Measurements from ENCODE around the gene ANKRD63. TPM values are rescaled to one million over a fixed set of nuclear protein-coding genes. Genes with fewer than 3 reads are reported as not detected.

The ANKRD63 gene
- total RNA-seq, 1 experiment from 2014 or later, result 1.2 TPM

DNA sequence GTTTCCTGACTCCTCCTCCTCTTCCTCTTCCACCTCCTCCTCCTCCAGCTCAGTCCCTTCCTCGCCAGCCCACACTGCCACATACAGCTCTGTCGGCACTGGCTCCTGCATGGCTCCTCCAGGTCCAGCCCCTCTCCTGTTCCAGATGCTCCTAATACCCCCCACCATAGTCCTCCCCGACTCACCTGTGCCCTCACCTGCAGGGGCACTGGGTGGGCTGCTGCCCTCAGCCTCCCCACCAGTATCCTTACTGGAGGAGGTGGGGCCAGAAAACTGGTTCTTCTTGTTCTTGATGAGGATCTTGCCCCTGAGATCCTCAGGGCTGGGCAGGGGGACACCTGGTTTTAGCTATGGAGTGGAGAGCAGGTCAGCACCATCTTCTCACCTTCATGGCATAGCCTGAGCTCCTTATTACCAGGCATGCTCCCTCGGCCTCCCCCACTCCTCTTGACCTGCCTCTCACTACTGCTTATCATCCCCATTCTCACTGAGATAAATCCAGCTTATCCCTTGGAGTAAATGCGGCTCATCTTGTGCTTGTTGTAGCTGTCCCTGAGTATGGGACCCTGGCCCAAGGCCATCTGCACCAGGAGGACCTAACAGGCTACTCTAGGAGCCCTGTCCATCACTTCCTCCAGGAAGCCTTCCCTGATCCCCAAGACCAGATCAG is 13.8 kb upstream of the ANKRD63 start:
- Mint-ChIP-seq H3K36me3 (peaks cover 18% of the 10 kb centered on the region), H3K4me1 (peaks cover 28% of the 10 kb centered on the region), H3K27me3 (ENCODE audit: low read depth) (peaks cover 21% of the 10 kb centered on the region), H3K27ac (no peak overlapping the region; the same call in 1 of the 2 replicates), H3K9me3 (peaks cover 16% of the 10 kb centered on the region), H3K4me3 (no peak overlapping the region)
- POLR2A ChIA-PET, result no interaction called here
- ATAC-seq (0 out of 2 replicates have a peak, but pooled peaks have one; percentile 10), DNase-seq (ENCODE audit: low spot score) (no peak)
- TF ChIP-seq ZNF138 (CRISPR knock-in tag; conservative IDR thresholded peaks at IDR 0.05), result no peak
- TF ChIP-seq, protein P1, sequence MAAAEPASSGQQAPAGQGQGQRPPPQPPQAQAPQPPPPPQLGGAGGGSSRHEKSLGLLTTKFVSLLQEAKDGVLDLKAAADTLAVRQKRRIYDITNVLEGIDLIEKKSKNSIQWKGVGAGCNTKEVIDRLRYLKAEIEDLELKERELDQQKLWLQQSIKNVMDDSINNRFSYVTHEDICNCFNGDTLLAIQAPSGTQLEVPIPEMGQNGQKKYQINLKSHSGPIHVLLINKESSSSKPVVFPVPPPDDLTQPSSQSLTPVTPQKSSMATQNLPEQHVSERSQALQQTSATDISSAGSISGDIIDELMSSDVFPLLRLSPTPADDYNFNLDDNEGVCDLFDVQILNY (CRISPR knock-in tag; IDR thresholded peaks at IDR 0.05), result no peak
- TF ChIP-seq, protein P2, sequence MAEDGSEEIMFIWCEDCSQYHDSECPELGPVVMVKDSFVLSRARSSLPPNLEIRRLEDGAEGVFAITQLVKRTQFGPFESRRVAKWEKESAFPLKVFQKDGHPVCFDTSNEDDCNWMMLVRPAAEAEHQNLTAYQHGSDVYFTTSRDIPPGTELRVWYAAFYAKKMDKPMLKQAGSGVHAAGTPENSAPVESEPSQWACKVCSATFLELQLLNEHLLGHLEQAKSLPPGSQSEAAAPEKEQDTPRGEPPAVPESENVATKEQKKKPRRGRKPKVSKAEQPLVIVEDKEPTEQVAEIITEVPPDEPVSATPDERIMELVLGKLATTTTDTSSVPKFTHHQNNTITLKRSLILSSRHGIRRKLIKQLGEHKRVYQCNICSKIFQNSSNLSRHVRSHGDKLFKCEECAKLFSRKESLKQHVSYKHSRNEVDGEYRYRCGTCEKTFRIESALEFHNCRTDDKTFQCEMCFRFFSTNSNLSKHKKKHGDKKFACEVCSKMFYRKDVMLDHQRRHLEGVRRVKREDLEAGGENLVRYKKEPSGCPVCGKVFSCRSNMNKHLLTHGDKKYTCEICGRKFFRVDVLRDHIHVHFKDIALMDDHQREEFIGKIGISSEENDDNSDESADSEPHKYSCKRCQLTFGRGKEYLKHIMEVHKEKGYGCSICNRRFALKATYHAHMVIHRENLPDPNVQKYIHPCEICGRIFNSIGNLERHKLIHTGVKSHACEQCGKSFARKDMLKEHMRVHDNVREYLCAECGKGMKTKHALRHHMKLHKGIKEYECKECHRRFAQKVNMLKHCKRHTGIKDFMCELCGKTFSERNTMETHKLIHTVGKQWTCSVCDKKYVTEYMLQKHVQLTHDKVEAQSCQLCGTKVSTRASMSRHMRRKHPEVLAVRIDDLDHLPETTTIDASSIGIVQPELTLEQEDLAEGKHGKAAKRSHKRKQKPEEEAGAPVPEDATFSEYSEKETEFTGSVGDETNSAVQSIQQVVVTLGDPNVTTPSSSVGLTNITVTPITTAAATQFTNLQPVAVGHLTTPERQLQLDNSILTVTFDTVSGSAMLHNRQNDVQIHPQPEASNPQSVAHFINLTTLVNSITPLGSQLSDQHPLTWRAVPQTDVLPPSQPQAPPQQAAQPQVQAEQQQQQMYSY (CRISPR knock-in tag; IDR thresholded peaks at IDR 0.05), result no peak
- CTCF ChIA-PET, result interaction anchor here (1.0 to 4.3 kb wide), 6 partner anchors 11 to 41 kb away, joined by 3 to 23 read pairs (median 12); partner anchors contain the start of gene PLCB2

DNA sequence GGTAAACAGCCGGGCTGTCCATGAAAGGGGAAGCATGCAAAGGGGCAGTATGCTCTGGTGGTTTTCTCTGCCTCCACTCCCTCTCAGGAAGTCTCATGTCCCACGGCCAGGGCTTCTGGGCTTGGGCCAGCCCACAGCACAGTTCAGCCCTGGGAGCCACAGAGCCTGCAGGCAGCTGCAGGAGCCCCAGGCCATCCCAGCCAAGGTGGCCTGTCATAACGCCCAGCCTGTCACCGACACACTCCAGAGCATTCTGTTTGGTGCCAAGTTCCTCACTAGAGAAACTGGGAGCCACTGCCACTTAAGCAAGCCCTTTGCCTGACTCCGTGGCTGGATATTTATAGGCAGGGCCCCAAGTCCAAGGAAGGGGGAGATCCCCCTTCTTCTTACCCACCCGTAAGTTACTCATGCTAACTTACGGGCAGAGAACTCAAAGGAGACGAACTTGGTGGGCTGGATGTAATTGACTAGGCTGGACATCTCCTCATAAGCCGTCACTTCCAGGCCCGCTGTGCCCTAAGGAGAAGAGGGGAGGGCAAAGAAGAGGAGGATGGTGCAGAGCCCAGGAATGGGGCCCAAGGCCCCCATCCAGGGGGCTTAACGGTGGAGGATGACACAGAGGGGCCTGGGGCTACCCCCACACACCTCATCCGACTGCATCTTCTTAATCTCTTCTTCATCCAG is 13.2 kb upstream of the ANKRD63 start:
- no peak overlapping the region for H3K27ac Mint-ChIP-seq
- no peak for TF ChIP-seq SMAD4 (CRISPR knock-in tag; IDR thresholded peaks at IDR 0.05)
- TF ChIP-seq OVOL2 (CRISPR knock-in tag; IDR thresholded peaks at IDR 0.05; ENCODE audit: borderline replicate concordance), result no peak
- no peak for TF ChIP-seq ZNF396 (CRISPR knock-in tag; IDR thresholded peaks at IDR 0.05; ENCODE audit: borderline replicate concordance)
- no peak for TF ChIP-seq NR3C1 (CRISPR knock-in tag; conservative IDR thresholded peaks at IDR 0.05; ENCODE audit: low read depth)
- TF ChIP-seq CREB1 (CRISPR knock-in tag; IDR thresholded peaks at IDR 0.05), result no peak
- no peak for TF ChIP-seq FOXK1 (CRISPR knock-in tag; IDR thresholded peaks at IDR 0.05)
- TF ChIP-seq, protein P3, sequence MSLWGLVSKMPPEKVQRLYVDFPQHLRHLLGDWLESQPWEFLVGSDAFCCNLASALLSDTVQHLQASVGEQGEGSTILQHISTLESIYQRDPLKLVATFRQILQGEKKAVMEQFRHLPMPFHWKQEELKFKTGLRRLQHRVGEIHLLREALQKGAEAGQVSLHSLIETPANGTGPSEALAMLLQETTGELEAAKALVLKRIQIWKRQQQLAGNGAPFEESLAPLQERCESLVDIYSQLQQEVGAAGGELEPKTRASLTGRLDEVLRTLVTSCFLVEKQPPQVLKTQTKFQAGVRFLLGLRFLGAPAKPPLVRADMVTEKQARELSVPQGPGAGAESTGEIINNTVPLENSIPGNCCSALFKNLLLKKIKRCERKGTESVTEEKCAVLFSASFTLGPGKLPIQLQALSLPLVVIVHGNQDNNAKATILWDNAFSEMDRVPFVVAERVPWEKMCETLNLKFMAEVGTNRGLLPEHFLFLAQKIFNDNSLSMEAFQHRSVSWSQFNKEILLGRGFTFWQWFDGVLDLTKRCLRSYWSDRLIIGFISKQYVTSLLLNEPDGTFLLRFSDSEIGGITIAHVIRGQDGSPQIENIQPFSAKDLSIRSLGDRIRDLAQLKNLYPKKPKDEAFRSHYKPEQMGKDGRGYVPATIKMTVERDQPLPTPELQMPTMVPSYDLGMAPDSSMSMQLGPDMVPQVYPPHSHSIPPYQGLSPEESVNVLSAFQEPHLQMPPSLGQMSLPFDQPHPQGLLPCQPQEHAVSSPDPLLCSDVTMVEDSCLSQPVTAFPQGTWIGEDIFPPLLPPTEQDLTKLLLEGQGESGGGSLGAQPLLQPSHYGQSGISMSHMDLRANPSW (CRISPR knock-in tag; conservative IDR thresholded peaks at IDR 0.05; ENCODE audit: low read depth), result no peak
- TF ChIP-seq KAT7 (CRISPR knock-in tag; IDR thresholded peaks at IDR 0.05; ENCODE audit: borderline replicate concordance), result no peak
- TF ChIP-seq, protein P2 (CRISPR knock-in tag; IDR thresholded peaks at IDR 0.05), result no peak
- no peak for TF ChIP-seq NFATC4 (CRISPR knock-in tag; IDR thresholded peaks at IDR 0.05)
- no peak overlapping the region for H3K4me3 Mint-ChIP-seq
- peaks cover 16% of the 10 kb centered on the region for H3K9me3 Mint-ChIP-seq
- ATAC-seq, result no peak
- peaks cover 18% of the 10 kb centered on the region for H3K36me3 Mint-ChIP-seq
- DNase-seq (ENCODE audit: low spot score), result no peak
- peaks cover 26% of the 10 kb centered on the region for H3K27me3 Mint-ChIP-seq (ENCODE audit: low read depth)
- ChIA-PET CTCF (interaction anchor here (1.0 to 4.3 kb wide), 6 partner anchors 11 to 42 kb away, joined by 3 to 23 read pairs (median 12); partner anchors contain the start of gene PLCB2), POLR2A (no interaction called here)
- peaks cover 23% of the 10 kb centered on the region for H3K4me1 Mint-ChIP-seq
